Trophoblast cell (in vitro differentiated cells and primary cell): ENCODE results near the gene PPP2R2C.

Experiments used
- DNase-seq, 2 donors: peaks; one replicate each; pipeline ENCODE4 v3.0.0-alpha.2; 2016
- H2AFZ ChIP-seq: 2 replicates; pipeline ENCODE4 v1.6.1; 2013; ENCODE audit warnings: low read length, moderate library complexity, mild to moderate bottlenecking; ENCODE audit not compliant: insufficient read depth, poor library complexity
- H2AK5ac ChIP-seq: 2 replicates; pipeline ENCODE4 v1.6.1; 2013; ENCODE audit warnings: mild to moderate bottlenecking, low read length
- H2BK120ac ChIP-seq: 2 replicates; pipeline ENCODE4 v1.6.1; 2013; ENCODE audit warnings: low read length, mild to moderate bottlenecking, moderate library complexity; ENCODE audit not compliant: insufficient read depth, poor library complexity
- H2BK12ac ChIP-seq: 2 replicates; pipeline ENCODE4 v1.6.1; 2013; ENCODE audit warnings: mild to moderate bottlenecking, low read length, moderate library complexity
- H2BK5ac ChIP-seq: 2 replicates; pipeline ENCODE4 v1.6.1; 2013; ENCODE audit warnings: low read length, low read depth, moderate library complexity, mild to moderate bottlenecking; ENCODE audit not compliant: poor library complexity
- H3K14ac ChIP-seq: 2 replicates; pipeline ENCODE4 v1.6.1; 2013; ENCODE audit warnings: mild to moderate bottlenecking, low read length
- H3K18ac ChIP-seq: 2 replicates; pipeline ENCODE4 v1.6.1; 2013; ENCODE audit warnings: mild to moderate bottlenecking, low read length
- H3K23ac ChIP-seq: 2 replicates; pipeline ENCODE4 v1.6.1; 2013; ENCODE audit warnings: low read length
- H3K27ac ChIP-seq: 2 replicates; pipeline ENCODE4 v1.5.1; 2013; ENCODE audit warnings: low read depth, mild to moderate bottlenecking, inconsistent platforms, low read length, moderate library complexity
- H3K27me3 ChIP-seq: 2 replicates; pipeline ENCODE4 v1.6.1; 2013; ENCODE audit warnings: inconsistent platforms, mild to moderate bottlenecking, low read length, moderate library complexity; ENCODE audit not compliant: insufficient read depth
- H3K36me3 ChIP-seq, 2 experiments: 1 replicate in 1 of 2; 2 replicates in 1 of 2; pipeline ENCODE4 v1.6.1; 2013; ENCODE audit warnings: low read length in 2 of 2, mild to moderate bottlenecking in 2 of 2, moderate library complexity in 1 of 2; ENCODE audit not compliant: insufficient read depth in 2 of 2, control insufficient read depth in 1 of 2
- H3K4ac ChIP-seq: 2 replicates; pipeline ENCODE4 v1.6.1; 2013; ENCODE audit warnings: low read depth, mild to moderate bottlenecking, low read length, moderate library complexity
- H3K4me1 ChIP-seq, 2 experiments: 1 replicate in 1 of 2; 2 replicates in 1 of 2; pipeline ENCODE4 v1.6.1; 2013; ENCODE audit warnings: low read length in 2 of 2, mild to moderate bottlenecking in 2 of 2, moderate library complexity in 1 of 2; ENCODE audit not compliant: insufficient read depth in 2 of 2, control insufficient read depth in 1 of 2
- H3K4me2 ChIP-seq: 2 replicates; pipeline ENCODE4 v1.6.1; 2013; ENCODE audit warnings: inconsistent platforms, mild to moderate bottlenecking, low read length, moderate library complexity
- H3K4me3 ChIP-seq: 2 replicates; pipeline ENCODE4 v1.5.1; 2013; ENCODE audit warnings: mild to moderate bottlenecking, low read depth, low read length, inconsistent platforms
- H3K79me1 ChIP-seq: one replicate; pipeline ENCODE4 v1.6.1; 2013; ENCODE audit warnings: low read length
- H3K79me2 ChIP-seq: 2 replicates; pipeline ENCODE4 v1.6.1; 2013; ENCODE audit warnings: low read length, mild to moderate bottlenecking; ENCODE audit not compliant: control insufficient read depth, insufficient read depth, poor library complexity
- H3K9ac ChIP-seq: 2 replicates; pipeline ENCODE4 v1.6.1; 2013; ENCODE audit warnings: mild to moderate bottlenecking, low read length
- H3K9me3 ChIP-seq: 2 replicates; pipeline ENCODE4 v1.6.1; 2013; ENCODE audit warnings: low read depth, mild to moderate bottlenecking, control low read depth, inconsistent platforms, low read length; ENCODE audit not compliant: insufficient read depth
- H4K12ac ChIP-seq: 2 replicates; pipeline ENCODE4 v1.6.1; 2013; ENCODE audit warnings: low read depth, mild to moderate bottlenecking, low read length, moderate library complexity
- H4K8ac ChIP-seq: 2 replicates; pipeline ENCODE4 v1.6.1; 2013; ENCODE audit warnings: low read depth, mild to moderate bottlenecking, low read length, moderate library complexity
- H4K91ac ChIP-seq: one replicate; pipeline ENCODE4 v1.6.1; 2013; ENCODE audit warnings: low read depth, mild to moderate bottlenecking, low read length, moderate library complexity
- whole genome bisulfite sequencing: extraction: QIAGEN DNeasy Blood & Tissue Kit; methylation state at CpG from one replicate; pipeline ENCODE4 v1.1.7; 2013; ENCODE audit warnings: missing lambda C conversion rate; ENCODE audit not compliant: insufficient read length, insufficient coverage; ENCODE audit errors: extremely low coverage; 5-methylcytosine and 5-hydroxymethylcytosine counted together

Gene PPP2R2C

GRCh38 chr4:6326312-6327060 is 145.9 kb downstream of the PPP2R2C start:
- no peak overlapping the region for H2BK5ac ChIP-seq
- H2BK120ac ChIP-seq = no peak overlapping the region
- no peak overlapping the region for H2BK12ac ChIP-seq
- H3K79me1 ChIP-seq = no peaks in the 10 kb centered on the region
- H2AK5ac ChIP-seq = no peak overlapping the region
- H4K91ac ChIP-seq = no peak overlapping the region
- no peak overlapping the region for H3K18ac ChIP-seq
- H4K8ac ChIP-seq = no peak overlapping the region
- H3K23ac ChIP-seq = no peak overlapping the region
- no peak overlapping the region for H3K4ac ChIP-seq
- H3K4me3 ChIP-seq = no peak overlapping the region
- no peaks in the 10 kb centered on the region for H3K79me2 ChIP-seq
- no peak overlapping the region for H3K14ac ChIP-seq
- no peak overlapping the region for H4K12ac ChIP-seq
- DNase-seq = no peak
- H2AFZ ChIP-seq = no peak overlapping the region
- WGBS = no CpG with 5 or more reads among the region's 28 CpGs
- H3K9me3 ChIP-seq = peaks cover 3% of the 10 kb centered on the region
- H3K4me1 ChIP-seq = peaks cover 2 to 3% of the 10 kb centered on the region in 2 experiments
- H3K9ac ChIP-seq = no peak overlapping the region
- no peak overlapping the region for H3K27ac ChIP-seq
- H3K36me3 ChIP-seq = no peaks in the 10 kb centered on the region
- no peaks in the 10 kb centered on the region for H3K27me3 ChIP-seq
- H3K4me2 ChIP-seq = no peak overlapping the region

- Histone ChIP-seq H3K9ac (no peak overlapping the region), H3K23ac (no peak overlapping the region), H2BK5ac (no peak overlapping the region), H3K27me3 (no peaks in the 10 kb centered on the region), H2AK5ac (no peak overlapping the region), H3K79me2 (no peaks in the 10 kb centered on the region), H3K18ac (no peak overlapping the region), H2BK12ac (no peak overlapping the region), H2AFZ (no peak overlapping the region), H2BK120ac (no peak overlapping the region), H3K36me3 (no peaks in the 10 kb centered on the region), H4K12ac (no peak overlapping the region), H4K91ac (no peak overlapping the region), H3K4me3 (no peak overlapping the region), H4K8ac (no peak overlapping the region), H3K4ac (no peak overlapping the region), H3K79me1 (no peaks in the 10 kb centered on the region), H3K27ac (no peak overlapping the region), H3K14ac (no peak overlapping the region), H3K4me2 (no peak overlapping the region), H3K4me1 (peaks cover 2 to 3% of the 10 kb centered on the region in 2 experiments), H3K9me3 (peaks cover 2% of the 10 kb centered on the region)
- no peak for DNase-seq
- no CpG with 5 or more reads among the region's 14 CpGs for WGBS
Measured at GRCh38 chr4:6325788-6326290, 146.6 kb downstream of the PPP2R2C start.

GRCh38 chr4:6324999-6325787 is 147.2 kb downstream of the PPP2R2C start:
- no peak overlapping the region for H2AFZ ChIP-seq
- peaks cover 2% of the 10 kb centered on the region for H3K9me3 ChIP-seq
- no peak overlapping the region for H4K91ac ChIP-seq
- H3K4me3 ChIP-seq = no peak overlapping the region
- H3K23ac ChIP-seq = no peak overlapping the region
- H4K12ac ChIP-seq = no peak overlapping the region
- H3K18ac ChIP-seq = no peak overlapping the region
- DNase-seq = no peak
- H3K4ac ChIP-seq = no peak overlapping the region
- H2BK5ac ChIP-seq = no peak overlapping the region
- H3K27ac ChIP-seq = no peak overlapping the region
- no peaks in the 10 kb centered on the region for H3K79me1 ChIP-seq
- WGBS = no CpG with 5 or more reads among the region's 22 CpGs
- H3K14ac ChIP-seq = no peak overlapping the region
- no peaks in the 10 kb centered on the region for H3K79me2 ChIP-seq
- no peak overlapping the region for H3K4me2 ChIP-seq
- no peaks in the 10 kb centered on the region for H3K27me3 ChIP-seq
- no peak overlapping the region for H2BK120ac ChIP-seq
- no peak overlapping the region for H2BK12ac ChIP-seq
- no peaks in the 10 kb centered on the region for H3K36me3 ChIP-seq
- no peak overlapping the region for H4K8ac ChIP-seq
- H3K4me1 ChIP-seq = peaks cover 2 to 3% of the 10 kb centered on the region in 2 experiments
- no peak overlapping the region for H2AK5ac ChIP-seq
- H3K9ac ChIP-seq = no peak overlapping the region

- Histone ChIP-seq H3K4ac (no peak overlapping the region), H2AK5ac (no peak overlapping the region), H3K27me3 (no peaks in the 10 kb centered on the region), H3K14ac (no peak overlapping the region), H4K12ac (no peak overlapping the region), H3K79me2 (no peaks in the 10 kb centered on the region), H3K4me3 (no peak overlapping the region), H3K9ac (no peak overlapping the region), H3K79me1 (no peaks in the 10 kb centered on the region), H3K9me3 (peaks cover 2% of the 10 kb centered on the region), H4K8ac (no peak overlapping the region), H3K4me2 (no peak overlapping the region), H2BK5ac (no peak overlapping the region), H3K36me3 (no peaks in the 10 kb centered on the region), H3K4me1 (peaks cover 2 to 3% of the 10 kb centered on the region in 2 experiments), H2BK120ac (no peak overlapping the region), H3K23ac (no peak overlapping the region), H3K27ac (no peak overlapping the region), H3K18ac (no peak overlapping the region), H2BK12ac (no peak overlapping the region), H4K91ac (no peak overlapping the region), H2AFZ (no peak overlapping the region)
- DNase-seq = no peak
- WGBS = no CpG with 5 or more reads among the region's 15 CpGs
Measured at GRCh38 chr4:6324461-6324998, 147.9 kb downstream of the PPP2R2C start.
